Heart right ventricle (tissue), 16 donors: Measurements from ENCODE around the gene CHORDC1. TPM values are rescaled to one million over a fixed set of nuclear protein-coding genes. Genes with fewer than 3 reads are reported as not detected.

ENCODE experiments used
- ATAC-seq, 8 donors: fragments of 200-7000 bp; cut with Tn5 transposase; one replicate each; pipeline ENCODE4 v1.9.1; 2020; ENCODE audit warnings: mild to moderate bottlenecking in 8 of 8, moderate library complexity in 8 of 8, moderate number of reproducible peaks in 1 of 8
- DNase-seq, 2 donors: peaks; one replicate each; pipeline ENCODE4 v3.0.0-alpha.2; 2020
- H3K27ac ChIP-seq, 10 donors: fragments of 200-600 bp; sonication (generic) in 2 of 10; one replicate each; pipeline versions ENCODE4 v1.5.0 to v1.8.0; 2020 to 2022; ENCODE audit warnings: mild to moderate bottlenecking in 3 of 10
- H3K27me3 ChIP-seq, 7 donors: fragments of 200-600 bp; one replicate each; pipeline ENCODE4 v1.8.0; 2021 to 2022; ENCODE audit warnings: mild to moderate bottlenecking in 2 of 7
- H3K36me3 ChIP-seq, 9 donors: fragments of 200-600 bp; sonication (generic) in 1 of 9; one replicate each; pipeline versions ENCODE4 v1.5.0 to v1.8.0; 2020 to 2022; ENCODE audit warnings: mild to moderate bottlenecking in 2 of 9
- H3K4me1 ChIP-seq, 9 donors: fragments of 200-600 bp; sonication (generic) in 1 of 9; one replicate each; pipeline versions ENCODE4 v1.5.0 to v1.8.0; 2020 to 2022; ENCODE audit warnings: mild to moderate bottlenecking in 4 of 9
- H3K4me3 ChIP-seq, 10 donors: fragments of 200-600 bp; sonication (generic) in 2 of 10; one replicate each; pipeline versions ENCODE4 v1.5.0 to v1.8.0; 2020 to 2022; ENCODE audit warnings: mild to moderate bottlenecking in 7 of 10, moderate library complexity in 2 of 10
- H3K9me3 ChIP-seq, 11 donors: fragments of 200-600 bp in 10 of 11; sonication (generic) in 2 of 11; one replicate each; pipeline versions ENCODE4 v1.5.0 to v1.8.0; 2013 to 2022; ENCODE audit warnings: mild to moderate bottlenecking in 2 of 11, control low read depth in 1 of 11, moderate library complexity in 1 of 11
- WGBS, 2 donors: extraction: QIAGEN DNeasy Blood & Tissue Kit; methylation state at CpG; one replicate each; pipeline ENCODE4 v1.1.7; 2013; ENCODE audit warnings: inconsistent platforms in 1 of 2; 5-methylcytosine and 5-hydroxymethylcytosine counted together
- intact Hi-C, 10 donors: fragments of 100-400 bp; cut with DNase I; formaldehyde crosslinking; loops; one replicate each; pipeline versions ENCODE4 v1.11.1 to v1.14.2; 2022
- long read RNA-seq, 3 donors: library from polyadenylated mRNA; unstranded; transcript quantifications; one replicate each; pipeline ENCODE4 v2.0.0, GENCODE V29; 2020 to 2021
- polyA plus RNA-seq, 2 donors: library from polyadenylated mRNA; stranded (reverse); fragments of 200-250 nt; gene quantifications; one replicate each; pipeline ENCODE4 v1.2.3, GENCODE V29; 2013
- total RNA-seq, 10 donors: library from RNA; stranded (reverse); fragmentation: NEBNext Ultra II Directional in 3 of 10; extraction: Animal tissue kit (Norgen Biotek cat#: 25700) in 3 of 10; gene quantifications; one replicate each; pipeline versions ENCODE4 v1.2.1 to v1.2.4, GENCODE V29; 2021 to 2023
- TF ChIP-seq, protein P1 (sequence below), 9 donors: fragments of 200-600 bp; sonication (generic) in 2 of 9; IDR thresholded peaks; one replicate each; pipeline versions ENCODE4 v1.5.0 to v1.8.0; 2021 to 2022; ENCODE audit warnings: antibody characterized with exemption in 9 of 9, mild to moderate bottlenecking in 5 of 9, moderate library complexity in 1 of 9
- donor health status: Arrhythmogenic right ventricular cardiomyopathy.
- donor health status: ischemic (EF 13 %, LVEDD 7.1; RV severe dilation, severe dysfunction).
- donor health status: healthy with polysubstance abuse.
- donor health status: DM: no; HTN: yes; CAD: no.
- donor health status: DM: no; HTN: no; CAD: no.
- donor health status: ischemic (EF 25% LVEDD 6.9; RV normal size, moderate dysfunction).
- donor health status: ischemic (EF 25% LVEDD 5.7; RV mildly dilated, moderate dysfunction).
- donor health status: healthy.
- donor health status: DM: yes; HTN: yes; CAD: no.
- donor health status: Ischemic cardiomyopathy.
- donor health status: ischemic (EF 35%, LVEDD 5.7; RV mildly dilated, moderate dysfunction).
- donor health status: nonischemic (EF 11% LVEDD 7.7; RV severe dilation, severe dysfunction).
- donor health status: DM: yes; HTN: yes; CAD: no.
- donor health status: PGD.
- donor health status: ischemic (EF 29% LVEDD 5.4; RV normal size, mild dysfunction).
- donor health status: nonischemic (EF 23%, LVEDD 6.1; RV moderate dilation, normal function).

The CHORDC1 gene
- total RNA-seq (10 to 100 TPM; 22.4 to 38.1 (median 27.7) TPM), polyA plus RNA-seq (10 to 100 TPM; 23.8 to 36.1 TPM)
- long read RNA-seq, donor 1, transcript CHORDC1-201 (11 exons, 2,654 nt), result major isoform, 23 of 25 reads
- long read RNA-seq, donor 1, partial matches to known transcripts, result 0 of 25 reads
- long read RNA-seq, donor 1, other reads (novel, unspliced or antisense), result 2 of 25 reads
- long read RNA-seq, donor 2, transcript CHORDC1-201 (11 exons, 2,654 nt), result major isoform, 17 of 22 reads
- long read RNA-seq, donor 2, partial matches to known transcripts, result 1 of 22 reads
- long read RNA-seq, donor 2, other reads (novel, unspliced or antisense), result 1 of 22 reads
- long read RNA-seq, donor 3, transcript CHORDC1-201 (11 exons, 2,654 nt), result major isoform, 46 of 54 reads
- long read RNA-seq, donor 3, partial matches to known transcripts, result 2 of 54 reads
- long read RNA-seq, donor 3, other reads (novel, unspliced or antisense), result 4 of 54 reads

DNA sequence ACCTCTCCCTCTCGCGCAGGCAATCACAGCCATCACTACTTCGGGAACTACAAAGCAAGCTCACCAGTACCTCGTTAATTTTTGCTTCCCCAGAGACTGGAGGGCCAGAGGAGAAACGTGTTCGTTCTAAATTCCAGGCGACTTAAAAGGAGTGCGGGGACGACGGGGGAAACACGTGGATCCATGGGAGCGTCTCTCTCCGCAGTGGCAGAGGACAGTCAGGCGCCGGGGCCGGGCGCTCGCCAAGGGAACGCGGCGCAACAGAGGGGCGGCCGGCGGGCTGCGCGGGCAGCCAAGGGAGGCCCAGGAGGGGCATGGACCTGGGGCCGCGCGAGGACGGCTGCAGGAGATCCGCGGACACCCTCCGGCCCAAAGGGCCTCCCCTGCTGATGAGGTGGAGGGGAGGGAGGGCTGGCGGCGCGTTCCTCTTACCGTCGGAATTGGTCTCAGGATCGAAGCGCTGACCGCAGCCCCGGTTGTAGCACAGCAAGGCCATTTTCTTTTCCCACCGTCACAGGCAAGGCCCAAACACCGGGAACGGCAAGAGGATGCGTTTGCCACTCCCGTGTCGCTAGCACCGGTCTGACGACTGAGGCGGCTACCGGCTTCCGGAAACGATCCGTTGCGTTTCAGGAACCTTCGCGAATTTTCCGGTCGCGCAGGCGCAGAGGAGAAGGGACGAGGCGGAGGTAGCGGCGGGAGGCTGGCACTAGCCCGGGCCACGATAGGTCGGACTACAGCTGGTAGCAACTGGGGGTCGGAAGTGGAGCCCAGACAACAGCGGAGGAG lies at the start of gene CHORDC1:
Gene CHORDC1 (minus strand): TSS at position 591 of the 789 bp plus-strand sequence. CDS start 95 bp downstream, at position 496.
- peak within 1 kb of the TSS; percentile 61 to 96 (median 92) for H3K27ac ChIP-seq
- peak within 1 kb of the TSS; percentile 67 to 92 (median 86) for H3K4me3 ChIP-seq
- peaks cover 0 to 47% (median 37%) of the 10 kb centered on the region in 9 donors for H3K4me1 ChIP-seq
- 0% methylated on average over 70 to 71 of the region's 71 CpGs for WGBS, 2 donors
- TF ChIP-seq, protein P1, sequence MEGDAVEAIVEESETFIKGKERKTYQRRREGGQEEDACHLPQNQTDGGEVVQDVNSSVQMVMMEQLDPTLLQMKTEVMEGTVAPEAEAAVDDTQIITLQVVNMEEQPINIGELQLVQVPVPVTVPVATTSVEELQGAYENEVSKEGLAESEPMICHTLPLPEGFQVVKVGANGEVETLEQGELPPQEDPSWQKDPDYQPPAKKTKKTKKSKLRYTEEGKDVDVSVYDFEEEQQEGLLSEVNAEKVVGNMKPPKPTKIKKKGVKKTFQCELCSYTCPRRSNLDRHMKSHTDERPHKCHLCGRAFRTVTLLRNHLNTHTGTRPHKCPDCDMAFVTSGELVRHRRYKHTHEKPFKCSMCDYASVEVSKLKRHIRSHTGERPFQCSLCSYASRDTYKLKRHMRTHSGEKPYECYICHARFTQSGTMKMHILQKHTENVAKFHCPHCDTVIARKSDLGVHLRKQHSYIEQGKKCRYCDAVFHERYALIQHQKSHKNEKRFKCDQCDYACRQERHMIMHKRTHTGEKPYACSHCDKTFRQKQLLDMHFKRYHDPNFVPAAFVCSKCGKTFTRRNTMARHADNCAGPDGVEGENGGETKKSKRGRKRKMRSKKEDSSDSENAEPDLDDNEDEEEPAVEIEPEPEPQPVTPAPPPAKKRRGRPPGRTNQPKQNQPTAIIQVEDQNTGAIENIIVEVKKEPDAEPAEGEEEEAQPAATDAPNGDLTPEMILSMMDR (IDR thresholded peaks at IDR 0.05), result no peak
- no peaks in the 10 kb centered on the region for H3K27me3 ChIP-seq
- peaks cover 0 to 3% (median 0%) of the 10 kb centered on the region in 9 donors for H3K36me3 ChIP-seq
- intact Hi-C loops, result loop anchor here in 1 of 10 donors (2.0 kb wide), 1 partner anchor 18 kb away; no protein-coding TSS in a partner anchor
- no peaks in the 10 kb centered on the region for H3K9me3 ChIP-seq
- peak; percentile 93 to 94 for DNase-seq
- peak; percentile 93 to 99 (median 98) for ATAC-seq

DNA sequence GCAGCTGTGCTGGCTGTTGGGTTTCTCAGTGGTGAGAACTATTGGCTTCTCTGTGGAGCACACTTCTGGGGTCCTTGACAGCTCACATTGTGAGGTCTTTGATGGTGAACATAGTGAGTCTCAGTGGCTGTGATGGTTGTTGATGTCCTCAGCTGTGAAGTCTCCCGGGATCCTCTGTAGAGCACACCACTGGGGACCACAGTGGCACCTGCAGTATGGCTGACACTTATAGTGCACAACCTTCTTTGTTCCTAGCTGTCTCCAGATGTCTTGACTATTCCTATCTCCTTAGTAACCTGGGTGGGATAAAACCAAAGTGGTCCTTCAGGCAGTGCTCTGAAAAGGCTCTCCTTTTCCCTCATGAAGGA lies 34.3 kb upstream of the CHORDC1 start:
- H3K4me3 ChIP-seq, result no peak overlapping the region
- 97 to 100% methylated on average over 1 of the region's 1 CpG for WGBS, 2 donors

GRCh38 chr11:90256404-90257157 lies 33.7 kb upstream of the CHORDC1 start:
- H3K27ac ChIP-seq, result no peak overlapping the region
- H3K27me3 ChIP-seq, result no peaks in the 10 kb centered on the region
- peaks cover 0 to 6% (median 0%) of the 10 kb centered on the region in 11 donors for H3K9me3 ChIP-seq
- no peaks in the 10 kb centered on the region for H3K36me3 ChIP-seq
- WGBS, 2 donors, result 85 to 91% methylated on average over 8 of the region's 8 CpGs
- ATAC-seq, result no peak
- H3K4me1 ChIP-seq, result no peaks in the 10 kb centered on the region
- TF ChIP-seq, protein P1 (IDR thresholded peaks at IDR 0.05), result no peak
- no peak for DNase-seq
- no peak overlapping the region for H3K4me3 ChIP-seq
- intact Hi-C loops, result no loop called here

More for the DNA sequence above, 34.3 kb upstream of the CHORDC1 start:
- no peaks in the 10 kb centered on the region for H3K36me3 ChIP-seq
- H3K27ac ChIP-seq, result no peak overlapping the region
- H3K27me3 ChIP-seq, result no peaks in the 10 kb centered on the region
- DNase-seq (no peak), ATAC-seq (no peak)
- TF ChIP-seq, protein P1 (IDR thresholded peaks at IDR 0.05), result no peak
- no peaks in the 10 kb centered on the region for H3K4me1 ChIP-seq
- intact Hi-C loops, result no loop called here
- H3K9me3 ChIP-seq, result peaks cover 0 to 6% (median 0%) of the 10 kb centered on the region in 11 donors

DNA sequence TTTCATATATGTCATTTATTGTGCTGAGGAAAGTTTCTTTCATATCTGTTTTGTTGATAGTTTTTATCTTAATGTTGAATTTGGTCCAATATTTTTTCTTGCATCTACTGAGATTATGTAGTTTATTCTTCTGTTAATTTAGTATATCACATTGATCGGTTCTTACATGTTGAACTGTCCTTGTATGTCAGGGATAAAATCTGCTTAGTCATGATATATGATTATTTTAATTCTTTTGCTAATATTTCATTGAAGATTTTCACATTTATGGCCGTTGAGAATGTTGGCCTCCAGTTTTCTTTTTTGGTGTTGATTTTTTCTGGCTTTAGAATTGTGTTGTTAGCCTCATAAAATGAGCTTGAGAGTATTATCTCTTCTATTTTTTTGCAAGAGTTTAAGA lies 31.2 kb upstream of the CHORDC1 start:
- Histone ChIP-seq H3K27ac (no peak overlapping the region), H3K4me3 (no peak overlapping the region), H3K4me1 (no peaks in the 10 kb centered on the region), H3K9me3 (peaks cover 0 to 6% (median 0%) of the 10 kb centered on the region in 11 donors), H3K36me3 (no peaks in the 10 kb centered on the region), H3K27me3 (no peaks in the 10 kb centered on the region)
- no peak for ATAC-seq
- DNase-seq, result no peak
- 69 to 71% methylated on average over 2 of the region's 2 CpGs for WGBS, 2 donors
- intact Hi-C loops, result no loop called here
- TF ChIP-seq, protein P1 (IDR thresholded peaks at IDR 0.05), result no peak
